Fibroblast of skin of right biceps (primary cell): ENCODE measurements around the gene PPP1R2.
A peak's percentile ranks its signal among the peaks of the same experiment; 100 is the strongest.

Source experiments
- DNase-seq: peaks from one replicate; pipeline ENCODE4 v3.0.0-alpha.2; 2013

Gene PPP1R2

GRCh38 chr3:195565716-195566115 is 22.6 kb upstream of the PPP1R2 start:
- DNase-seq: no peak

DNA sequence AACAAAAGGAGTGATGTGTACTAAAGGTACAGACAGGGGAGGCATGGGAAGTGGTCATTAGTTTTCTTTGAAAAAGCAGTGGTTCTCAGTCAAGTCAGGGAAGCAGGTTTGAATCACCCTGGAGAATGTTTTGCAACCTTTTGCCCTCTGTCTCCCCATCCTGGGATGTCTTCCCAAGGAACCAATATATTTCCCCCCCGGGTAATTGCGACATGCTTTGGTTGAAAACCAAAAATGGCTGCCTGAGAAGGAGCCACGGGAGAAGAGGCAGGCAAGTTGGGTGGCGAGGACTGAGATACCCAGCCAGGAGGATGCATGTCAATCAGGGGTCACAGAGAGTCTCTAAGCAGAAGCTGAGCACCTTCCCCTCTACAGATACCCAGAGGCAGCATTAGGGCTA is 20.2 kb upstream of the PPP1R2 start:
- no peak for DNase-seq

DNA sequence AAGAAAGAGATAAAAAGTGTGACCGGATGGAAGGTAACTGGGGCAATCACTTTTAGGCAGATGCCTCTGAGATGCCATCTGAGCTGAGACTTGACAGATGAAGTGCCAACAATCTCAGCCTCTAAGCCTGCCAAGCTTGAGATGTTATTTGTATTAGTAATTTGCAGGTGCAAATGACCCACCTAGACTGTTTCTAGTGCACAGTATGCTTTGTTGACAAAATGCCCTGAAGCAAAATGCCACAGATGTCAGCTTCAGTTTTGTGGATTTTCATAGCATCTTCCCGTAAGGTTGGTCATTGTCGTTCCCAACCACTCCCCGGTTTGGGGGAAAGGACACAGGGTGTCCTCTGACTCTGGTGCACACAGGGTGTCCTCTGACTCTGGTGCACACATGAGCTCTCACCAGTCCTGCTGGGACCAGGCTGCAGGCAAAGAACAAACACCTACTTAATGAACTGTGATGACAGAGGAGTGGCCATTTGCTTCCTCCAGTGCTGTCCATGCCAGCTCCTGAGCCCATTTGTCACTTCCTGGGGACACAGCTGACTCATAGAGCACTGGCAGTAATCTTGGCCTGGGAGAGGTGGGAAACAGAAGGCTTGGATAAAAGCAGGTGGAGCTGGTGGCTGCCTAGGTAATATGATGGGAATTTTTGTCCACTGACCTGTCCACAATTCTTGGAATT is 16.7 kb upstream of the PPP1R2 start:
- no peak for DNase-seq

DNA sequence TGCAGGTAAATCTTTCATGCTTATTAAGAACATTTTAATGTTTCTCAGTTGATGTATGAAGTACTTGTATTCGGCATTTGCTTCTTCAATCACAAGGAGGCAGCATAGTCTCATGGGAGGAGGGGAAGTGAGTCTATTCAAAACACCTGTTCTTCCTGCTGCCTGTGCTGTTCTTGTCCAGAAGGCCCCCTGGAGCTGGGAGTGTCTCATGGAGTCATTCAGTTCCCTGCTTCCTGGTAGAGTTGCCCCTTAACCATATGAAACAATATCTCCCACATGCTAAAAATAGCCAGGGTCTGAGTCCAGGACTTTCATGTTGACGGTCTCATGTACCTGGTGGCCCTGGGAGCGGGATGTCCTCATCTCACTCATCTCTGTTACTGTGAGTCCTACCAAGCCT is 15.5 kb upstream of the PPP1R2 start:
- DNase-seq: no peak

GRCh38 chr3:195557322-195557721 is 14.2 kb upstream of the PPP1R2 start:
- DNase-seq: no peak

DNA sequence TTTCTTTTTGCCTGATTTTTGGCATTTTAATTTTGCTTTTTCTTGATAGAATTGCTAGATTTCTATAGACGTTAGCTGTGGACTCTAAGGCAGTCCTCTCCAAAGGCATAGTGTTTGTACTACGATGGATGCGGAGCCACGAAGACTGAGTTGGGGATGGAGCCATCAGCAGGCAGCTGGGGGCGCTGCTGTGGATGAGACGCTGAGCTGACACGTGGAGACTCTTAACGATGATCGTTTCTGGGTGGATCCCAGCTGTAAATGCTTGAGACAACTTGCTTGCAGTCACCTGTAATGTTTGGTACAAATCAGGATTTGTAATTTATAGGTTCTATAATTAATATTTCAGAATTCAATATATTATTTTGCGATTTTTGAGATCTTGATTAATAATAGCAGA is 13.3 kb upstream of the PPP1R2 start:
- no peak for DNase-seq

DNA sequence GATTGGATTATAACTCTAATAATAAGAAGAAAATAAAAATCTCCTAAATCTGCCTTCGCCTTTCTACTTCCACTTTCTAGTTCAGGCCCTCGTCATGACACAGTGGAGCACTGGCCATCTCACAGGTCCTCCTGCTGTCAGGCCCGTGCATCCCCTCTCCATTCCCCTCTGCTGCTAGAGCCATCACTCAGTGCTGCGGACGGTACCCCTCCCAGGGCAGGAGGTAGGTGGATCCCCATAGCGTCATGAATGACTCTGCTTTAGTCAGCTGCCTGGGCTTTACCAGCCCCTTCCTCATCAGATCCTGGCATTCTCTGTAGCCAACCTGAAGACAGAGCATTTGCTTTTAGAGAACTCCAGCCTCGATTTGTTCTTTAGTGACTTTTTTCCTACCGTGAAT is 12.0 kb upstream of the PPP1R2 start:
- DNase-seq: no peak

DNA sequence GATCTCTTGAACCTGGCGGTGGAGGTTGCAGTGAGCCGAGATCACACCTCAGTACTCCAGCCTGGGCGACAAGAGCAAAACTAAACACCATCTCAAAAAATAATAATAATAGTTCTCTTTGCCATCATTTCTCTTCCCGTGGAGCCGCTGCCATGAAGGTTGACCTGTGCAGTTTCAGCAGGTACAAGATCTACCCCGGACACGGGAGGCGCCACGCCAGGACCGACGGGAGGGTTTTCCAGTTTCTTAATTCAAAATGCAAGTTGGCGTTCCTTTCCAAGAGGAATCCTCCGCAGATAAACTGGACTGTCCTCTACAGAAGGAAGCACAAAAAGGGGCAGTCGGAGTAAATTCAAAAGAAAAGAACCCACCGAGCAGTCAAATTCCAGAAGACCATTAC is 11.3 kb upstream of the PPP1R2 start:
- DNase-seq: no peak

GRCh38 chr3:195553268-195553667 is 10.1 kb upstream of the PPP1R2 start:
- no peak for DNase-seq

DNA sequence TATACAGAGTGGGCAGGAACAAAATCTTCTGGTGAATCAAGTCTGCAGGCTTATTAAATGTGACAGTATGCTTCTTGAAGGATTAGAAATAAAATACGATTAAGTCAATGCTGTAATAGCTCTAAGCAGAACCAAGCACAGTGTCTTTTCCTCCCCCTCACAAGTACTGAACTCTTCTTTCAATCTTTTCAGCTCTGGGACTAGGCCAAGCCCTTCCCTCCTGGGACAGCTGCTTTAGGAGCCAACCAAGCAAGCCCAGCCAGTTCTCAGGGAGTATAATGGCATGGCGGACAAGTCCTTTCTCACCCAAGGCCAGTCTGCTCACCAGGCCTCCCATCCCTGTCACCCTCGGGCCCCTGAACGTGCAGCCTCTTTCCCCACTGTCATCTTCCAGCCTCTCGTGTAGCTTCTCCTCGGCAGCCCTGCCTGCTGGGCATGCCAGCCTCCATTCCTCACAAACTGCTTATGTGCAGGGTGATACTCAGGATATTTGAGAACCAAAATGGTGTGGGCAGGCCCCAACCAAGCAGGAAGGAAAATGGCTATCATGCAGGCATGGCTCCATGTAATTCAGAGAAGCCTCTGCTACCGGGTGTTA is 8.4 kb upstream of the PPP1R2 start:
- no peak for DNase-seq

- no peak for DNase-seq
Measured at GRCh38 chr3:195550723-195551122, 7.6 kb upstream of the PPP1R2 start.

DNA sequence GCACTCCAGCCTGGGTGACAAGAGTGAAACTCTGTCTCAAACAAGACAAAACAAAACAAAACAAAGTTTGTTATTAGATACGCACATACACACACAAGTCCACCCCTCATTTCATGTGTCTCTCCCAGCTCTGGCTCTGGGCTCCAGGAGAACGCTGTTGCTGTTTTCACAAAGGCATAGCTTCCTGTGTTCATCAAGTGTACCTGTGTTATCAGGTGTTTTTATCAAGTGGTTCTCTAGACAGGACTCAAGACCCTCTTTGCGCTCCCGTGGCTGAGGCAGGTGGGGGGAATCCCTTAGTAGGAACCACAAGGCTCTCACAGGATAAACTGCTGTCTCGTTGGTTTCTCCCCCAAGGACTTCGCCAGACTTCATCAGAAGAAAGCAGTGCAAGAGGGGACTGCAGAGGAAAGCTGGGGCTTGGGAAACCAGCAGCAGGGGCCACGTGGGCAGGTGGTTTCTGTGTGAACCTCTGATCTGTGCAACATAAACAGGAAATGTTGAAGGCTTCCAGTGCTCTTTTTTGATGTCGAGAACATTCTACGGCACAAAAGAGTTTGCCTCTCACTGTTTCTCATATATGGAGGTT is 6.9 kb upstream of the PPP1R2 start:
- no peak for DNase-seq

DNA sequence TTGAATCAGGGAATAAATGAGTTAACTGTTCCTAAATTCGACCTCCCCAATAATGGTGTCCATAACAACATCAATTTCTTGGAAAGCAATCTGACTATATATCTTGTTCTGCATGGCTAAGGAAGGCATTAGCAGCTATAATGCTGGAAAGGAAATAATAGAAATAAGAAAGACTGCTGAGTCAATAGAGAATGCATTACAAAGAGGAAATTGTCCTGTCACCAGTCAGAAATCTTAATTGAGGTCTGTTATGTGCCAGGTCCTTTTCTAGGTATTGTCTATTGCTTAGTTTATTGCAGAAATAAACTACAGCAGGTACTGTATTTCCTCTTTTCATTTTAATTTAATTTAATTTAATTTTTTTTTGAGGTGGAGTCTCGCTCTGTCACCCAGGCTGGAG is 5.9 kb upstream of the PPP1R2 start:
- DNase-seq: no peak

DNA sequence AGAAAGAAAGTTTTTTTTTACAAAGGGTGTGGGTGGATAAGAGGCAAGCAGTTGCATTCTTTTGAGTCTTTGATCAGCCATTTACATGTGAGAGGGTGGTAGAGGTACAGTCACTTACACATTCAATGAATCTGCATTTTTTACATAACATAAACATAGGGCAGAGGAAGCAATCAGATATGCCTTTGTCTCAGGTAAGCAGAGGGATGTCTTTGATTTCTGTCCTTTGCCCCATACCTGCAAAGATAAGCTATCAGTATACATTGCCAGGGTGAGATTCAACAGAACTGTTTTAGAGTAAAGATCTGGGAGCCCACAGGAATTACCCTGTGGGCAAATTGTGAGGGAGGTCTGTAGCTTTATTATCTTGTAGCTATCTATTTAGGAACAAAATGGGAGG is 5.4 kb upstream of the PPP1R2 start:
- DNase-seq: no peak

DNA sequence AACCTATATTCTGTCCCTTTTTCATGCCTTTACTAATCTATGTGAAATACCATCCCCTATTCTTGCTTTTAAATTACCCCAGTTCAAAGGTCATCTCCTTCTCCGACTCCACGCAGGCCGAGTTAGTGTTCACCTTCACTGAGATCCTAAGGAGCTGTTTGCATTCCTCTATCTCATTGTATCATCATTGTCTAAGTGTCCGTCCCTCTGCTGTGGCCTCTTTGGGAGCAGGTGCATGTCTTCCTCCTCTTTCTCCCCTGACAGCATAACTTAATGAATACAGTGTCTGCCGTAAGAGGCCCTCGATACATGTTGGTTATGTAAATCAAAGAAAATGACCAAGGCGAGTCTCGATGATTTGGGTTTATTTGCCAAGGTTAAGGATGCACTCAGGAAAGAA is 4.9 kb upstream of the PPP1R2 start:
- DNase-seq: no peak

DNA sequence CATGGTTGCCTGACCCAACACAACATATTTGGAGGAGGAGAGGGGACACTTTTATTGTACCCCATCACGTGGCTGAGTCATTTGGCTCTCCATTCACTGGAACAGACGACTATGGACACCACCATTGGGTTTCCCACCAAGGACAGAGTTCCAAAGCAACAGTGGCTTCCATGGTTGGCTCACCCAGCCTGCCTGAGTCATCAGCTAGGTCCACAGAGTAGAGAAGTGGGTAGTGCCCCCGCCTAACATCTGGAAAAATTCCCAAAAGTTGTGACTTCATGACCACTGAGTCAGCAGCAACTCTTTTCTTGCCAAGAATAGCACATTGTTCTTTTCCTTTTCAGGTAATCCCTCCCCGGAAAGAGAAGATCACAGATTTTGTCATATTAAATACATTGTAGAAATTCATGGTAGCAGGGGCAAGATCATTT is 3.0 kb upstream of the PPP1R2 start:
- peak; percentile 85 for DNase-seq

DNA sequence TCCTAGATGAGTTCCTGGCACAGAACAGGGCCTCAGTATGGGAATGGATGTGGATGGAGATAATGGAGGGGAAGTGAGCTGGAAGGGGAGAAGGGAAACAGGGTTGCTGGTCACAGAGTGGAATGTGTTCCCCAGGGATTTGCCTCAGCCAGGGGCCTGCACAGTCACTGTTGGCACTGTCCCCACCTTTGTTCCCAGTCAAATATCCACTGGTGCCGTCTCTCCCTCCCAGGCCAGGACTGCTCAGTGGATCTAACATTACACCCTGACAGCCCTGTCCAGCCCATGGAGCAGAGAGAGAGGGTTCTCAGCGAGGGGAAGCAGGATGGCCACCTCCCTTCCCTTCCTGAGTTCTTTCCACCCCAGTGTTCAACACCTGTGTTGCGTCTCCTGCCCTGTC is 1.5 kb upstream of the PPP1R2 start:
- DNase-seq: peak; percentile 8

- DNase-seq: no peak
Measured at GRCh38 chr3:195544230-195544536, 1.1 kb upstream of the PPP1R2 start.

GRCh38 chr3:195543500-195544229 is 540 bp upstream of the PPP1R2 start:
- no peak for DNase-seq

DNA sequence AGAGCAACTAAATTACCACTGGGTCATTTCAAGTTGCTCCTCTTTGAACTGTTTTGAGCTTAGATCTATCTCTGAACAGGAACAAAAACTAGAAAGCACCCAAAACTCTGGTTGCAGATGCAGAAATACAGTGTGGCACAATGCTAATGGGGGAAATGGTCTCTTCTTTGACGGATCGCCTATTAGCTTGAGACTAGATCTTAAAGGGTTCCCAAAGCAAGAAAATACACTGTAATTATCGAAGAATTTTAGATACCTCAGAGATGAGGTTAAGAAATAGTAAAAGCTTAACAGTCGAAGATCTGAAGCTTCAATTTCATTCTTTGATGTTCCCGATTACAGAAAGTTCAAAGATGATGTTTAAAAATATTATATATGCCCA is 818 bp downstream of the PPP1R2 start:
- DNase-seq: no peak

DNA sequence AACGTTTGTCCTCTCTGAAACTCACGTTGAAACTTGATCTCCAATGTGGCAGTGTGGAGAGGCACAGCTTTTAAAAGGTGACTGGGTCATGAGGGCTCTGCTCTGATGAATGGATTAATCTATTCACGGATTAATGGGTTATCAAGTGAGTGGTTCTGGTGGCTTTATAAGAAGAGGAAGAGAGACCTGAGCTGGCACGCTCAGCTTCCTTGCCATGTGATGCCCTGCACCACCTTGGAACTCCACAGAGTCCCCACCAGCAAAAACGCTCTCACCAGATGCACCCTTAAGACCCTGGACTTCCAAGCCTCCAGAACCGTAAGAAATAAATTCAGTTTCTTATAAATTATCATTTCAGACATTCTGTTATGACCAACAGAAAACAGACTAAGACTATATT is 2.6 kb downstream of the PPP1R2 start:
- DNase-seq: no peak

- no peak for DNase-seq
Measured at GRCh38 chr3:195540027-195540426, 3.1 kb downstream of the PPP1R2 start.

- no peak for DNase-seq
Measured at GRCh38 chr3:195539479-195539878, 3.6 kb downstream of the PPP1R2 start.

DNA sequence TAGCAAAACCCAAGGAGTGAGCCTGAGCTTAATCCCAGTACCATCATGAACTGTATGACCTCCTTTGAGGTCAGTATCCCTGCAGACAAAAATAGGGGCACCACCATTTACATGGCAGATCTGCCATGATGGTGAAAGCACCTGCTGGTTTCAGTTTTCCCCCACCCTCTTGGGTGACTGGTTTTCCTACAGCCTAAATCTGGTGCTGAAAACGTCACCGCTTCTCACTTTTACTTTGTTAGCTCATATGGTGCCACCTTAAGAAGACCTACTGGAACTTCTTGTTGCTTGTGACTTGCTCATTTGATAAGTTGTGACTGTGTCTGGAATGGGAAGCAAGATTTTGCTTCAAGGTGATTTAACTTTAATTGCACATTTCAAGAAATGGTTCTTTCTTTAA is 5.1 kb downstream of the PPP1R2 start:
- no peak for DNase-seq
